Measurements from ENCODE around the gene CRTC1. TPM values are rescaled to one million over a fixed set of nuclear protein-coding genes. Genes with fewer than 3 reads are reported as not detected.
A peak's percentile ranks its signal among the peaks of the same experiment; 100 is the strongest.

CRTC1 gene
- total and polyA plus RNA-seq, 9 of the 15 experiments (the other 6 are each of a cell fraction or from before 2014, with no cell fraction given): 0.25 to 3.8 (median 1.2) TPM; not detected in 2

DNA sequence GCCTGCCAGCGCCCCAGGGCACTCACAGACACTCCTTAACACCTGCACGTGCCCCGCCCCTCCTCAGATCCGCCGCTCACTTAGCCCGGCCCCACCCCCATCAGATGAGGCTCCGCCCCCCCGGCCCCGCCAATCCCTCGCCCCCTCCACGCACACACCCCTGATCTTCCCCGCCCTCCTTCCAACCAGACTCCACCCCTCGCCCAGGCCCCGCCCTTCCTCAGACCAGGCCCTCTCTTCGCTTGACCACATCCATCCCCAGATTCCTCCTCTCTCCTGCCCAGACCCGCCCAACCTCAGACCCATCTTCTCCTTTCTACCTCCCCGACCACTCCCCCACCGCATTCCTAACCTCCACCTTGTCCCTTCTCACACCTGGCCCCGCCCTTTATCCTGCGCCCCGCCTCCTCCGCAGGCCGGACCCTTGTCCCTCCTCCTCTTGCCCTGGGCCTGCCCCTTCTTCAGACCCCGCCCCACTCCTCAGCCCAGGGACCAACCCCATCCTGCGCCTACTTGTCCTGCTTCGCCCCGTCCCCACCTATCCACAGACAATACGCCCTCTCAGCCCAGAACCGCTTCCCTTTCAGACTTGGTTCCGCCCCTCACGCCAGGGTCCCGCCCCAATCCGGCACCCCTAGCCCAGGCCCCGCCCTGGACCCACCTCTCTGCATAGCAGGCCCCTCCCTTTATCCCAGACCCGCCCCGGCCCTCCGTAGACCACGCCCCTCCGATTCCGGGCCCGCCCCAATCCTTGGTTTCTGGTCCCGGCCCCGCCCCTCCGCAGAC is 47.1 kb upstream of the CRTC1 start (continued):
- TF ChIP-seq, protein P1, sequence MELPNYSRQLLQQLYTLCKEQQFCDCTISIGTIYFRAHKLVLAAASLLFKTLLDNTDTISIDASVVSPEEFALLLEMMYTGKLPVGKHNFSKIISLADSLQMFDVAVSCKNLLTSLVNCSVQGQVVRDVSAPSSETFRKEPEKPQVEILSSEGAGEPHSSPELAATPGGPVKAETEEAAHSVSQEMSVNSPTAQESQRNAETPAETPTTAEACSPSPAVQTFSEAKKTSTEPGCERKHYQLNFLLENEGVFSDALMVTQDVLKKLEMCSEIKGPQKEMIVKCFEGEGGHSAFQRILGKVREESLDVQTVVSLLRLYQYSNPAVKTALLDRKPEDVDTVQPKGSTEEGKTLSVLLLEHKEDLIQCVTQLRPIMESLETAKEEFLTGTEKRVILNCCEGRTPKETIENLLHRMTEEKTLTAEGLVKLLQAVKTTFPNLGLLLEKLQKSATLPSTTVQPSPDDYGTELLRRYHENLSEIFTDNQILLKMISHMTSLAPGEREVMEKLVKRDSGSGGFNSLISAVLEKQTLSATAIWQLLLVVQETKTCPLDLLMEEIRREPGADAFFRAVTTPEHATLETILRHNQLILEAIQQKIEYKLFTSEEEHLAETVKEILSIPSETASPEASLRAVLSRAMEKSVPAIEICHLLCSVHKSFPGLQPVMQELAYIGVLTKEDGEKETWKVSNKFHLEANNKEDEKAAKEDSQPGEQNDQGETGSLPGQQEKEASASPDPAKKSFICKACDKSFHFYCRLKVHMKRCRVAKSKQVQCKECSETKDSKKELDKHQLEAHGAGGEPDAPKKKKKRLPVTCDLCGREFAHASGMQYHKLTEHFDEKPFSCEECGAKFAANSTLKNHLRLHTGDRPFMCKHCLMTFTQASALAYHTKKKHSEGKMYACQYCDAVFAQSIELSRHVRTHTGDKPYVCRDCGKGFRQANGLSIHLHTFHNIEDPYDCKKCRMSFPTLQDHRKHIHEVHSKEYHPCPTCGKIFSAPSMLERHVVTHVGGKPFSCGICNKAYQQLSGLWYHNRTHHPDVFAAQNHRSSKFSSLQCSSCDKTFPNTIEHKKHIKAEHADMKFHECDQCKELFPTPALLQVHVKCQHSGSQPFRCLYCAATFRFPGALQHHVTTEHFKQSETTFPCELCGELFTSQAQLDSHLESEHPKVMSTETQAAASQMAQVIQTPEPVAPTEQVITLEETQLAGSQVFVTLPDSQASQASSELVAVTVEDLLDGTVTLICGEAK (IDR thresholded peaks at IDR 0.05): peak; percentile 40; the same call in 1 of the 2 replicates
- TF ChIP-seq, protein P1 (CRISPR knock-in tag; IDR thresholded peaks at IDR 0.05): no peak
- TF ChIP-seq HDAC2 (IDR thresholded peaks at IDR 0.05): no peak
- TF ChIP-seq, protein P2, sequence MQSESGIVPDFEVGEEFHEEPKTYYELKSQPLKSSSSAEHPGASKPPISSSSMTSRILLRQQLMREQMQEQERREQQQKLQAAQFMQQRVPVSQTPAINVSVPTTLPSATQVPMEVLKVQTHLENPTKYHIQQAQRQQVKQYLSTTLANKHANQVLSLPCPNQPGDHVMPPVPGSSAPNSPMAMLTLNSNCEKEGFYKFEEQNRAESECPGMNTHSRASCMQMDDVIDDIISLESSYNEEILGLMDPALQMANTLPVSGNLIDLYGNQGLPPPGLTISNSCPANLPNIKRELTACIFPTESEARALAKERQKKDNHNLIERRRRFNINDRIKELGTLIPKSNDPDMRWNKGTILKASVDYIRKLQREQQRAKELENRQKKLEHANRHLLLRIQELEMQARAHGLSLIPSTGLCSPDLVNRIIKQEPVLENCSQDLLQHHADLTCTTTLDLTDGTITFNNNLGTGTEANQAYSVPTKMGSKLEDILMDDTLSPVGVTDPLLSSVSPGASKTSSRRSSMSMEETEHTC (IDR thresholded peaks at IDR 0.05): no peak
- no peak for TF ChIP-seq FOXJ2 (tag; IDR thresholded peaks at IDR 0.05)
- TF ChIP-seq, protein P3, sequence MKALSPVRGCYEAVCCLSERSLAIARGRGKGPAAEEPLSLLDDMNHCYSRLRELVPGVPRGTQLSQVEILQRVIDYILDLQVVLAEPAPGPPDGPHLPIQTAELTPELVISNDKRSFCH (CRISPR knock-in tag; IDR thresholded peaks at IDR 0.05): no peak
- TF ChIP-seq, protein P3 (tag; IDR thresholded peaks at IDR 0.05): no peak
- TF ChIP-seq ZNF778 (CRISPR knock-in tag; IDR thresholded peaks at IDR 0.05): no peak
- peak; percentile 23; the same call in 1 of the 2 replicates for TF ChIP-seq SMARCE1 (IDR thresholded peaks at IDR 0.05)
- TF ChIP-seq, protein P4, sequence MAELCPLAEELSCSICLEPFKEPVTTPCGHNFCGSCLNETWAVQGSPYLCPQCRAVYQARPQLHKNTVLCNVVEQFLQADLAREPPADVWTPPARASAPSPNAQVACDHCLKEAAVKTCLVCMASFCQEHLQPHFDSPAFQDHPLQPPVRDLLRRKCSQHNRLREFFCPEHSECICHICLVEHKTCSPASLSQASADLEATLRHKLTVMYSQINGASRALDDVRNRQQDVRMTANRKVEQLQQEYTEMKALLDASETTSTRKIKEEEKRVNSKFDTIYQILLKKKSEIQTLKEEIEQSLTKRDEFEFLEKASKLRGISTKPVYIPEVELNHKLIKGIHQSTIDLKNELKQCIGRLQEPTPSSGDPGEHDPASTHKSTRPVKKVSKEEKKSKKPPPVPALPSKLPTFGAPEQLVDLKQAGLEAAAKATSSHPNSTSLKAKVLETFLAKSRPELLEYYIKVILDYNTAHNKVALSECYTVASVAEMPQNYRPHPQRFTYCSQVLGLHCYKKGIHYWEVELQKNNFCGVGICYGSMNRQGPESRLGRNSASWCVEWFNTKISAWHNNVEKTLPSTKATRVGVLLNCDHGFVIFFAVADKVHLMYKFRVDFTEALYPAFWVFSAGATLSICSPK (IDR thresholded peaks at IDR 0.05; ENCODE audit: borderline replicate concordance): no peak
- TF ChIP-seq FOXM1 (IDR thresholded peaks at IDR 0.05; ENCODE audit: low read depth): no peak
- no peak for TF ChIP-seq FOXM1 (CRISPR knock-in tag; IDR thresholded peaks at IDR 0.05; ENCODE audit: low read depth)
- TF ChIP-seq, protein P5, sequence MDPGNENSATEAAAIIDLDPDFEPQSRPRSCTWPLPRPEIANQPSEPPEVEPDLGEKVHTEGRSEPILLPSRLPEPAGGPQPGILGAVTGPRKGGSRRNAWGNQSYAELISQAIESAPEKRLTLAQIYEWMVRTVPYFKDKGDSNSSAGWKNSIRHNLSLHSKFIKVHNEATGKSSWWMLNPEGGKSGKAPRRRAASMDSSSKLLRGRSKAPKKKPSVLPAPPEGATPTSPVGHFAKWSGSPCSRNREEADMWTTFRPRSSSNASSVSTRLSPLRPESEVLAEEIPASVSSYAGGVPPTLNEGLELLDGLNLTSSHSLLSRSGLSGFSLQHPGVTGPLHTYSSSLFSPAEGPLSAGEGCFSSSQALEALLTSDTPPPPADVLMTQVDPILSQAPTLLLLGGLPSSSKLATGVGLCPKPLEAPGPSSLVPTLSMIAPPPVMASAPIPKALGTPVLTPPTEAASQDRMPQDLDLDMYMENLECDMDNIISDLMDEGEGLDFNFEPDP (CRISPR knock-in tag; IDR thresholded peaks at IDR 0.05): no peak
- no peak for TF ChIP-seq FUS (optimal IDR thresholded peaks at IDR 0.05; ENCODE audit: low read depth, low read length)

Data from K562 (cell line).